ENCODE data around the gene NFATC1.

The NFATC1 gene

DNA sequence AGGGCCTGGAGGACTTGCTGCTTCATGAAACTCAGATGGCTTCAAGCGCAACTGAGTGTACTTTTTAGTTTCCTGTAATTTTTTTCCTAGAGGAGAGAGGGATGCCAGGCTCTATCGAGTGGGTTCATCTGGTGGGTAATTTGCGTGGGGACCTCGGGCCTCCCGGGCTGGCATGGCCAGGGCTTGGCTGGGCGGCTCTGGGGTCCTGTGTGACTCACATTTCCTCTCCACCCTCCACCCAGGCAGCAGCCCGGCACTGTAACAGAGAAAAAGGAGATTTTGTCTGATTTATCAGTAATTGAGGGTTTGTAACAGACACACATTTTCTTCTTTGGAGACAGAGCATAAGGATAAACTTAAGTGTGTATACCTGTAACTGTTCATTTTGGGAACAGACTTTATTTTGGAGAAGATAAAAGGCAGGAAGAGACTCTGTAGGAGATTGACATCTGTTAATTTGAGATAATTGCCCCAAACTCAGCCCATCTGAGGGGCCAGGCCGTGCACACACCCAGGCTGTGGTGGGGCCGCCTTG is 64.3 kb downstream of the NFATC1 start:
- Histone ChIP-seq H3K27ac (ENCODE audit: insufficient read depth, low read length, poor library complexity, severe bottlenecking) (no peak overlapping the region), H3K4me1 (ENCODE audit: control insufficient read depth, insufficient read depth, low read length, poor library complexity, severe bottlenecking) (no peaks in the 10 kb centered on the region), H3K27me3 (replicated peaks; ENCODE audit: control insufficient read depth, insufficient read depth, low read length, poor library complexity, severe bottlenecking) (no peaks in the 10 kb centered on the region), H3K9me3 (ENCODE audit: control insufficient read depth, low read length) (no peaks in the 10 kb centered on the region), H3K4me3 (ENCODE audit: insufficient read depth, low read depth, low read length, poor library complexity, severe bottlenecking) (no peak overlapping the region), H3K36me3 (ENCODE audit: control insufficient read depth, insufficient read depth, low read length) (peaks cover 62% of the 10 kb centered on the region)
- DNase-seq, result no peak

DNA sequence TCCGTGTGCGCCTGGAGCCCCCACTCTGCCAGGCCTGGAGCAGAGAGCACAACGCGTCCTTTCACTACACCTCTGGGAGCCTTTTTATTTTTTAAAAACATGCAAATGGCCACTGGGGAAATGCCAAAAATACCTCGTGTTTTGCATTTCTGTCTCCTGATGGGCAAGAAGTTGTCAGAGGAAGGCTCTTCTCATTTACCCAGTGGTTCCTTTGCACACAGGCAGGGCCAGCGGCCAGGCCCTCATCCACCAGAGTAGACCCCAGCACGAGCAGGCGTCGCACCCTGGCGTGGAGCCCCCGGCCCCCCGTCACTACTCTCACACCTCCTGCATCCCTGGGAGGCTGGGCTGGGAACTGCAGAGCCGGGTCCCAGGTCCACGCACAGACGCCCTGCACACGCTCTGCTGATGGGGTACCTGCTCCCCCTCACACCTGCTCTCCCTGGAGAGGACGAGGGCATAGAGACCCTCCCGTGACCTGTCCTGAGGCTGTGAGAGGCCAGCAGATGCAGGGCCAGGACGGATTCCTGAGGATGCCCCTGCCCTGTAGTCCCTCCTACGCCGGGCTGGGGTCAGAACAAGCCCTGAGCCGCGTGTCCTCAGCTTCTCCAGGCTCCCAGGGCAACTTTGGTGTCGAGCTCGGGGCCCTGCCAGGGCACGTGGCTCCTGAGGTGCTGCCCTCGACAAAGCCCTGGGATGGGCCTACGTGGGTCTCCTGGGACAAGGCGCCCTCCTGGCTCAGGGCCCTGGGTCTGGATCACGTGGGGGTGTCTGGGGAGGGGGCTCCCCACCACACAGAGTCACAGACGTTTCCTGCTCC is 65.0 kb downstream of the NFATC1 start:
- Histone ChIP-seq H3K9me3 (ENCODE audit: control insufficient read depth, low read length) (no peaks in the 10 kb centered on the region), H3K36me3 (ENCODE audit: control insufficient read depth, insufficient read depth, low read length) (peaks cover 61% of the 10 kb centered on the region), H3K4me1 (ENCODE audit: control insufficient read depth, insufficient read depth, low read length, poor library complexity, severe bottlenecking) (no peaks in the 10 kb centered on the region), H3K27me3 (replicated peaks; ENCODE audit: control insufficient read depth, insufficient read depth, low read length, poor library complexity, severe bottlenecking) (no peaks in the 10 kb centered on the region), H3K27ac (ENCODE audit: insufficient read depth, low read length, poor library complexity, severe bottlenecking) (no peak overlapping the region), H3K4me3 (ENCODE audit: insufficient read depth, low read depth, low read length, poor library complexity, severe bottlenecking) (no peak overlapping the region)
- DNase-seq, result no peak

DNA sequence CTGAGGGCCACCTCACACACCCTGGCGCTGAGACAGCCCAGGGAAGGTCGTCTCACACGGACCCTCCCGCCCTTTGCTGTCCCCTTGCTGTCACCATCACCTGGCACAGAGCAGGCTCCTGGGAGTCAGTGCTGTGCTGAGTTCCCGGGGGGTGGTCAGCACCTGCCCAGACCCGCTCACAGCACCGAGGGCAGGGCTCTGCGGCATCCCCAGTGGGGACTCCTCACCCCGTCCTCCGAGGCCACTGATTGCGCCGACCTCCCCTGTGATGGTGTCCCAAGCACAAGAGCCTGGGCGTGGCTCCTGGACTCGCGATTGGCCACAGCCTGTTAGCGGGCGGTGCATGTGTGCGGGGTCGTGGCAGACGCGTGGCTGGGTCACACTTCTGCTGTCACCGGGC is 65.9 kb downstream of the NFATC1 start:
- Histone ChIP-seq H3K4me3 (ENCODE audit: insufficient read depth, low read depth, low read length, poor library complexity, severe bottlenecking) (no peak overlapping the region), H3K27me3 (replicated peaks; ENCODE audit: control insufficient read depth, insufficient read depth, low read length, poor library complexity, severe bottlenecking) (no peaks in the 10 kb centered on the region), H3K4me1 (ENCODE audit: control insufficient read depth, insufficient read depth, low read length, poor library complexity, severe bottlenecking) (no peaks in the 10 kb centered on the region), H3K27ac (ENCODE audit: insufficient read depth, low read length, poor library complexity, severe bottlenecking) (no peak overlapping the region), H3K36me3 (ENCODE audit: control insufficient read depth, insufficient read depth, low read length) (peaks cover 60% of the 10 kb centered on the region), H3K9me3 (ENCODE audit: control insufficient read depth, low read length) (no peaks in the 10 kb centered on the region)
- no peak for DNase-seq

DNA sequence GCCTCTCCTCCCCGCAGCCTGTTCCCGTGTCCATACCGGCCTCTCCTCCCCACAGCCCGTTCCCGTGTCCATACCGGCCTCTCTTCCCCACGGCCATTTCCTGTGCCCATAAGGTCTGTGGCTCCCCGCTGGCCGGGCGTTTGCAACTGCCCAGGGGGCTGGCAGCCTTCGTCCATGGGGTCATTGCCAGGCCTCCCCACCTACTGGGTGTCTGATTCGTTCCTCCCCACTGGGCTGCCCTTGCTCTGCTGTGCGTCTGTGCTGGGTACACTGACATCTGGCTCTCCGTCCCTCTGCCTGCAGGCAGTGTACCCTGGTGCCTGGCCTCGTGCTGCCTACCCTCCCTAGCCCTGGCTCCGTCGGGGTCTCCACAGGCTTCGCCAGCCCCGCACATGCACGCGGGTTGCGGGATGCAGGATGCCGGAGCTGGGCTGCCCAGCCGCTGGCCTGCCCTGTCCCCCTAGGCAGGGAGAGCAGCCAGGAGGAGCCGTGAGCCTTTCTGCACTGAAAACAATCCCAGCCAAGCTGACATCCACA is 67.8 kb downstream of the NFATC1 start:
- Histone ChIP-seq H3K4me1 (ENCODE audit: control insufficient read depth, insufficient read depth, low read length, poor library complexity, severe bottlenecking) (no peaks in the 10 kb centered on the region), H3K4me3 (ENCODE audit: insufficient read depth, low read depth, low read length, poor library complexity, severe bottlenecking) (no peak overlapping the region), H3K9me3 (ENCODE audit: control insufficient read depth, low read length) (no peaks in the 10 kb centered on the region), H3K27ac (ENCODE audit: insufficient read depth, low read length, poor library complexity, severe bottlenecking) (no peak overlapping the region), H3K36me3 (ENCODE audit: control insufficient read depth, insufficient read depth, low read length) (peaks cover 62% of the 10 kb centered on the region), H3K27me3 (replicated peaks; ENCODE audit: control insufficient read depth, insufficient read depth, low read length, poor library complexity, severe bottlenecking) (no peaks in the 10 kb centered on the region)
- no peak for DNase-seq

DNA sequence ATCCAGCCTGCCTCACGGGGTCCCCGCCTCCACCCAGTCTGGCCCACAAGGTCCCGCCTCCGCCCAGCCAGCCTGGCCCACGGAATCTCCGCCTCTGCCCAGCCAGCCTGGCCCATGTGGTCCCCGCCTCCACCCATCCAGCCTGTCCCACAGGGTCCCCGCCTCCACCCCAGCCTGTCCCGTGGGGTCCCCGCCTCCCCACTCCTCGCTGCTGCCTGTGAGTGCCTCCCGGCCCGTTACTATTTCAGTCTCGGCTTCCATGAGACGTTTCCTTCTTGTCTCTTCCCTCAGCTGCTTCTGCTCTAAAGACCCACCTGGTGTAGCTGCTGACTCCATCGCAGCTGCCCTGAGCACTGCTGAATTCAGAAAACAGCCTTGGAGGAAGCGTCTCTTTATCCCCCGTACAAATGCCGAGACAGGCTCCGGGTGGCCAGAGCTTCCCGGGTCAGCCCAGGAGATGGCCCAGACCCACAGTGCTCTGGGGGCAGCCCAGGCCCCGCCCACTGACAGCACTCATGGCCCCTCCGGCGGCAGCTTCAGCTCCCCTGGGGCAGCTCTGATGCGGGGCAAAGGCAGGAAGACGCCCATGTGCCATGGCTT is 69.8 kb downstream of the NFATC1 start:
- peaks cover 63% of the 10 kb centered on the region for H3K36me3 ChIP-seq (ENCODE audit: control insufficient read depth, insufficient read depth, low read length)
- no peaks in the 10 kb centered on the region for H3K4me1 ChIP-seq (ENCODE audit: control insufficient read depth, insufficient read depth, low read length, poor library complexity, severe bottlenecking)
- no peak overlapping the region for H3K4me3 ChIP-seq (ENCODE audit: insufficient read depth, low read depth, low read length, poor library complexity, severe bottlenecking)
- DNase-seq, result no peak
- H3K27me3 ChIP-seq (replicated peaks; ENCODE audit: control insufficient read depth, insufficient read depth, low read length, poor library complexity, severe bottlenecking), result no peaks in the 10 kb centered on the region
- no peak overlapping the region for H3K27ac ChIP-seq (ENCODE audit: insufficient read depth, low read length, poor library complexity, severe bottlenecking)
- H3K9me3 ChIP-seq (ENCODE audit: control insufficient read depth, low read length), result no peaks in the 10 kb centered on the region

DNA sequence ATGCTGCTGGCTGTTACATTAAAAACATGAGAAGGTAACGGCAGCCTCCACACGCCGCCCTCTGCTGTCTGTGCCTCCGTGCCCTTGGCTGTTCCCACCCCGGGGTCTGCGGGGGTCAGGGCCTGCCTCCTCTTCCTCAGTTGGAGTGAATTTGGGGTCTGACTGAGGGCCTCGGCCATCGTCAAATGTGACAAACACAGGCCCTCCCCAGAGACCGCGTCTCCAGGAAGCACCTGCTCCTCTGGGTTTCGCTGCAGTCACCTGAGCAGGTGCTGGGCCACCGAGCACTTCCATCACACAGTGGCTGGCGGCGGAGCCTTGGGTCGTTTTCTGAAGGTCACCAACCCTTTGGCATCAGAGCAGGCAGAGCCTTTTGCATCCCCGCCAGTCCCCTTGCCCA is 70.9 kb downstream of the NFATC1 start:
- Histone ChIP-seq H3K27ac (ENCODE audit: insufficient read depth, low read length, poor library complexity, severe bottlenecking) (no peak overlapping the region), H3K36me3 (ENCODE audit: control insufficient read depth, insufficient read depth, low read length) (peaks cover 67% of the 10 kb centered on the region)

DNA sequence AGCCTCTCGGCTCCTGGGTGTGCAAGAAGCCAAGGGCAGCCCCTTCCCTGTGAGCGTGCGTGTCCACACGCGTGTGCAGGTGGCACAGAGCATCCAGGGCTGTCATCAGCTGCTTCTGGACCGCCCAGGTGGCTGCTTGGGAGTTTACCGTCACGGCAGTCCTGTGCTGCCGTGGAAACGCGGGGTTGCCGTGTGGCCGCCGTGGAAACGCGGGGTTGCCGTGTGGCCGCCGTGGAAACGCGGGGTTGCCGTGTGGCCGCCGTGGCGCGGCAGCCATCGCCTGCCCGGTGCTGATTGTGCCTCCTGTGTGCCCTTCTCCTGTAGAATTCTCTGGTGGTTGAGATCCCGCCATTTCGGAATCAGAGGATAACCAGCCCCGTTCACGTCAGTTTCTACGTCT is 71.4 kb downstream of the NFATC1 start:
- H3K27me3 ChIP-seq (replicated peaks; ENCODE audit: control insufficient read depth, insufficient read depth, low read length, poor library complexity, severe bottlenecking), result no peaks in the 10 kb centered on the region
- no peaks in the 10 kb centered on the region for H3K4me1 ChIP-seq (ENCODE audit: control insufficient read depth, insufficient read depth, low read length, poor library complexity, severe bottlenecking)
- no peak overlapping the region for H3K27ac ChIP-seq (ENCODE audit: insufficient read depth, low read length, poor library complexity, severe bottlenecking)
- H3K4me3 ChIP-seq (ENCODE audit: insufficient read depth, low read depth, low read length, poor library complexity, severe bottlenecking), result no peak overlapping the region
- DNase-seq, result no peak
- H3K36me3 ChIP-seq (ENCODE audit: control insufficient read depth, insufficient read depth, low read length), result peaks cover 68% of the 10 kb centered on the region
- no peaks in the 10 kb centered on the region for H3K9me3 ChIP-seq (ENCODE audit: control insufficient read depth, low read length)

More for the DNA sequence above, 70.9 kb downstream of the NFATC1 start:
- Histone ChIP-seq H3K27me3 (replicated peaks; ENCODE audit: control insufficient read depth, insufficient read depth, low read length, poor library complexity, severe bottlenecking) (no peaks in the 10 kb centered on the region), H3K4me3 (ENCODE audit: insufficient read depth, low read depth, low read length, poor library complexity, severe bottlenecking) (no peak overlapping the region), H3K9me3 (ENCODE audit: control insufficient read depth, low read length) (no peaks in the 10 kb centered on the region), H3K4me1 (ENCODE audit: control insufficient read depth, insufficient read depth, low read length, poor library complexity, severe bottlenecking) (no peaks in the 10 kb centered on the region)
- no peak for DNase-seq

DNA sequence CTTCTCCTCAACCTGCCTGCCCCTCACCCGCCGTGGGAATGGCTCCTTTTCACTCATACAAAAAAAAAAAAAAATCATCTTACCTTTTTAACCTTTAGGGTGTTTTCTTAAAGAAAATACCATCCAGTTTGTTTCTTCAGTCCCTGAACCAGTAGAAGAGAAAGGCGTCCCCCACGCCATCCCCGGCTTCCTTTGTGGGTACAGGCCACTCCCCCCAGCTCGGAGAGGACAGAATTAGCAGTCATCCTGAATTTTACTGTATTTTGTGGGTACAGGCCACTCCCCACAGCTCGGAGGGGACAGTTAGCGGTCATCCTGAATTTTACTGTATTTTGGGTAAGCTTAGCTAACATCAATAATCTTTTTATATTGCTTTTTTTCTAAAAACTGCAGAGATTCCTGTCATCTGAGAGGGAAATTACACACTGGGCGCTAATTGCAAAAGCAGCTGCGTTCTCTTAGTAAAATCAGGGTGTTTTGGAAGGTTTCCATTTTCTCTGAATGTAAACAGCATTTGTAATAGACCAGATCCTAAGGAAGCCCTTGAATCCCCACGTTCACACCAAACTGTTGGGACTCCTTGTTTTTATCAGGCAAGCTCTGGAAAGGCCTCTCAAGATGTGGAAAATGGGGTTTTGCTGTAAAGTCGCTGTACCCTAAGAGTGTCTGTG is 72.5 kb downstream of the NFATC1 start:
- H3K9me3 ChIP-seq (ENCODE audit: control insufficient read depth, low read length), result no peaks in the 10 kb centered on the region
- no peak overlapping the region for H3K4me3 ChIP-seq (ENCODE audit: insufficient read depth, low read depth, low read length, poor library complexity, severe bottlenecking)
- no peaks in the 10 kb centered on the region for H3K27me3 ChIP-seq (replicated peaks; ENCODE audit: control insufficient read depth, insufficient read depth, low read length, poor library complexity, severe bottlenecking)
- H3K36me3 ChIP-seq (ENCODE audit: control insufficient read depth, insufficient read depth, low read length), result peaks cover 66% of the 10 kb centered on the region
- no peak overlapping the region for H3K27ac ChIP-seq (ENCODE audit: insufficient read depth, low read length, poor library complexity, severe bottlenecking)
- H3K4me1 ChIP-seq (ENCODE audit: control insufficient read depth, insufficient read depth, low read length, poor library complexity, severe bottlenecking), result no peaks in the 10 kb centered on the region
- no peak for DNase-seq

DNA sequence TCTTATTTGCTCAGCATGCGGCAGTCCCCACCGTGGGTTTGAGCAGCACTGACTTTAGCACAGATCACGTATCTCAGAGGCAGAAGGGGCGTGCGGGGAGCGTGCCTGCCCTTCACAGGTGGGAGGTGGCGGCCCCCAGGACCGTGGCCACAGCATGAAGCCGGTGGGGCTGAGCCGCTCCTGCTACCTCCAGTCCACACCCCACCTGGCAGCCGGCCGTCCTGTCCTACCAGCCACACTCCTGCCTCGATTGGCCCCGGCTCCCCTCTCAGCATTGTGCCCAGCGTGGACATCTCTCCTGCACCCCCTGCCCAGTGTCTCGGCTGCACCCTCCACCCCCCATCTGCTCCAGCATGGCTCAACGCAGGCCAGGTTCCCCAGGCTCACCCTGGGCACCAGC is 73.6 kb downstream of the NFATC1 start:
- peaks cover 61% of the 10 kb centered on the region for H3K36me3 ChIP-seq (ENCODE audit: control insufficient read depth, insufficient read depth, low read length)
- H3K4me3 ChIP-seq (ENCODE audit: insufficient read depth, low read depth, low read length, poor library complexity, severe bottlenecking), result no peak overlapping the region
- no peaks in the 10 kb centered on the region for H3K4me1 ChIP-seq (ENCODE audit: control insufficient read depth, insufficient read depth, low read length, poor library complexity, severe bottlenecking)
- H3K27ac ChIP-seq (ENCODE audit: insufficient read depth, low read length, poor library complexity, severe bottlenecking), result no peak overlapping the region
- H3K9me3 ChIP-seq (ENCODE audit: control insufficient read depth, low read length), result no peaks in the 10 kb centered on the region
- DNase-seq, result no peak
- no peaks in the 10 kb centered on the region for H3K27me3 ChIP-seq (replicated peaks; ENCODE audit: control insufficient read depth, insufficient read depth, low read length, poor library complexity, severe bottlenecking)
